Endothelial cell of umbilical vein (primary cell): ENCODE data around the gene UPP1.

Source experiments
- CTCF ChIP-seq, 2 donors: IDR thresholded peaks; 1 replicate in 1 of 2; 2 replicates in 1 of 2; pipeline ENCODE4 v1.5.1; 2011; ENCODE audit warnings: low read length in 2 of 2, mild to moderate bottlenecking in 2 of 2, moderate library complexity in 2 of 2, control low read depth in 1 of 2, inconsistent platforms in 1 of 2, low read depth in 1 of 2; ENCODE audit not compliant: insufficient read depth in 1 of 2; ENCODE audit errors: extremely low read depth in 1 of 2
- EZH2 ChIP-seq: IDR thresholded peaks from 2 replicates; pipeline ENCODE4 v1.6.1; 2012; ENCODE audit warnings: borderline replicate concordance, low read depth, mild to moderate bottlenecking, moderate library complexity, low read length, inconsistent platforms; ENCODE audit not compliant: severe bottlenecking
- GATA2 ChIP-seq: IDR thresholded peaks from 2 replicates; pipeline ENCODE4 v1.7.0; 2011; ENCODE audit warnings: low read depth, mild to moderate bottlenecking, moderate library complexity, mixed read lengths, low read length; ENCODE audit not compliant: insufficient read length, insufficient read depth
- JUN ChIP-seq: IDR thresholded peaks from 2 replicates; pipeline ENCODE4 v1.6.1; 2011; ENCODE audit warnings: borderline replicate concordance, low read depth; ENCODE audit not compliant: insufficient read length, insufficient read depth
- MYC ChIP-seq: IDR thresholded peaks from one replicate; pipeline ENCODE4 v1.6.1; 2011; ENCODE audit warnings: mild to moderate bottlenecking, low read depth, low read length
- POLR2A ChIP-seq: IDR thresholded peaks from 2 replicates; pipeline ENCODE4 v1.6.1; 2012; ENCODE audit warnings: low read depth, mild to moderate bottlenecking, control low read depth, low read length
- POLR2AphosphoS5 ChIP-seq: IDR thresholded peaks from 2 replicates; pipeline ENCODE4 v1.6.1; 2012; ENCODE audit warnings: low read depth, mild to moderate bottlenecking, control low read depth, low read length, moderate library complexity; ENCODE audit not compliant: insufficient read depth

- TF ChIP-seq CTCF (IDR thresholded peaks at IDR 0.05; ENCODE audit: extremely low read depth in 1 of 2, insufficient read depth in 1 of 2, low read depth in 1 of 2, low read length in 2 of 2) (no peak), POLR2A (no peak), GATA2 (no peak), POLR2AphosphoS5 (no peak), JUN (no peak), EZH2 (no peak), MYC (no peak)
Observed at GRCh38 chr7:48049850-48050249, 39.2 kb upstream of the UPP1 start.
